GM18520 (cell line): Measurements from ENCODE around the gene BRAT1.

ENCODE experiments used
- ATAC-seq: cut with Tn5 transposase; IDR thresholded peaks from one replicate; pipeline ENCODE4 v1.9.1; 2021; ENCODE audit not compliant: unreplicated experiment

The BRAT1 gene

GRCh38 chr7:2514473-2515423, 40.6 kb downstream of the BRAT1 start:
- no peak for ATAC-seq

GRCh38 chr7:2513702-2514101, 41.6 kb downstream of the BRAT1 start:
- ATAC-seq: no peak

- ATAC-seq: no peak
These were observed 42.6 kb downstream of the BRAT1 start for GRCh38 chr7:2512713-2513112.

- ATAC-seq: no peak
These were observed 43.1 kb downstream of the BRAT1 start for GRCh38 chr7:2512179-2512661.

GRCh38 chr7:2511769-2512168, 43.6 kb downstream of the BRAT1 start:
- no peak for ATAC-seq

GRCh38 chr7:2510909-2511768, 44.2 kb downstream of the BRAT1 start:
- ATAC-seq: no peak

- ATAC-seq: no peak
These were observed 45.1 kb downstream of the BRAT1 start for GRCh38 chr7:2510130-2510776.

- ATAC-seq: no peak
These were observed 45.9 kb downstream of the BRAT1 start for GRCh38 chr7:2509298-2509906.

GRCh38 chr7:2508327-2509215, 46.8 kb downstream of the BRAT1 start:
- ATAC-seq: no peak

- ATAC-seq: no peak
These were observed 47.4 kb downstream of the BRAT1 start for GRCh38 chr7:2507917-2508306.

- ATAC-seq: no peak
These were observed 48.0 kb downstream of the BRAT1 start for GRCh38 chr7:2507208-2507916.

GRCh38 chr7:2505401-2505800, 49.9 kb downstream of the BRAT1 start:
- ATAC-seq: no peak

GRCh38 chr7:2504889-2505375, 50.4 kb downstream of the BRAT1 start:
- ATAC-seq: no peak

- ATAC-seq: no peak
These were observed 51.0 kb downstream of the BRAT1 start for GRCh38 chr7:2504128-2504888.

GRCh38 chr7:2503056-2503941, 52.0 kb downstream of the BRAT1 start:
- no peak for ATAC-seq

- ATAC-seq: no peak
These were observed 52.7 kb downstream of the BRAT1 start for GRCh38 chr7:2502647-2502966.

- no peak for ATAC-seq
These were observed 53.2 kb downstream of the BRAT1 start for GRCh38 chr7:2501947-2502646.
